Right cardiac atrium (tissue), 5 donors: ENCODE data around the gene PACS2. TPM values are rescaled to one million over a fixed set of nuclear protein-coding genes. Genes with fewer than 3 reads are reported as not detected.
A peak's percentile ranks its signal among the peaks of the same experiment; 100 is the strongest.

Source experiments
- ATAC-seq, 2 donors: fragments of 200-7000 bp; cut with Tn5 transposase; one replicate each; pipeline versions ENCODE4 v1.8.0 to v1.9.1; 2020; ENCODE audit warnings: moderate library complexity in 2 of 2, mild to moderate bottlenecking in 1 of 2
- DNase-seq, 3 donors: peaks; one replicate each; pipeline ENCODE4 v3.0.0-alpha.2; 2020
- H3K27ac ChIP-seq: one replicate; pipeline ENCODE4 v1.5.1; 2013; ENCODE audit warnings: mild to moderate bottlenecking, low read length, control low read depth, moderate library complexity
- H3K27me3 ChIP-seq: one replicate; pipeline ENCODE4 v1.6.1; 2013; ENCODE audit not compliant: control insufficient read depth, insufficient read depth
- H3K4me1 ChIP-seq: one replicate; pipeline ENCODE4 v1.6.1; 2013; ENCODE audit warnings: low read length; ENCODE audit not compliant: control insufficient read depth, insufficient read depth
- H3K4me3 ChIP-seq: one replicate; pipeline ENCODE4 v1.5.1; 2013; ENCODE audit warnings: low read length, control low read depth
- H3K9me3 ChIP-seq: one replicate; pipeline ENCODE4 v1.6.1; 2013; ENCODE audit warnings: low read length; ENCODE audit not compliant: control insufficient read depth
- WGBS: extraction: QIAGEN DNeasy Blood & Tissue Kit; methylation state at CpG from one replicate; pipeline ENCODE4 v1.1.7; 2013; 5-methylcytosine and 5-hydroxymethylcytosine counted together
- intact Hi-C, 4 donors: fragments of 100-400 bp; cut with DNase I; formaldehyde crosslinking; loops; one replicate each; pipeline versions ENCODE4 v1.11.0 to v1.14.0; 2022 to 2023
- polyA plus RNA-seq: library from polyadenylated mRNA; stranded (reverse); fragments of 200-250 nt; gene quantifications from one replicate; pipeline ENCODE4 v1.2.3, GENCODE V29; 2013
- total RNA-seq, 4 donors: library from RNA; stranded (reverse); fragmentation: NEBNext Ultra II Directional; extraction: Animal tissue kit (Norgen Biotek cat#: 25700); gene quantifications; one replicate each; pipeline ENCODE4 v1.2.1, GENCODE V29; 2021
- donor health status: healthy with polysubstance abuse.
- donor health status: DM: no; HTN: yes; CAD: no.
- donor health status: DM: no; HTN: no; CAD: no.
- donor health status: DM: no; HTN: yes; CAD: no; lungs with severe emphysema.
- donor health status: DM: yes; HTN: yes; CAD: no.

PACS2 gene
- total and polyA plus RNA-seq, 5 donors, result 50.6 to 67.0 (median 63.0) TPM

GRCh38 chr14:105420974-105421674 lies 106.6 kb downstream of the PACS2 start:
- ATAC-seq (peak; percentile 4 to 9), DNase-seq (peak in 1 of 3 donors; percentile 51)
- peak overlapping the region; percentile 94 for H3K4me3 ChIP-seq
- no peaks in the 10 kb centered on the region for H3K27me3 ChIP-seq
- peak overlapping the region; percentile 25 for H3K27ac ChIP-seq
- intact Hi-C loops, result no loop called here
- no peaks in the 10 kb centered on the region for H3K9me3 ChIP-seq
- WGBS, result 40% methylated on average over 23 of the region's 23 CpGs
- H3K4me1 ChIP-seq, result peaks cover 8% of the 10 kb centered on the region

- Histone ChIP-seq H3K4me3 (no peak overlapping the region), H3K27ac (no peak overlapping the region), H3K27me3 (no peaks in the 10 kb centered on the region), H3K9me3 (no peaks in the 10 kb centered on the region), H3K4me1 (peaks cover 8% of the 10 kb centered on the region)
- intact Hi-C loops, result no loop called here
- 58% methylated on average over 32 of the region's 32 CpGs for WGBS
- ATAC-seq, result peak; percentile 1 to 10
- DNase-seq, result peak in 1 of 3 donors; percentile 42
Observed at GRCh38 chr14:105421723-105422615, 107.4 kb downstream of the PACS2 start.

- DNase-seq (peak in 1 of 3 donors; percentile 50), ATAC-seq (no peak)
- Histone ChIP-seq H3K9me3 (no peaks in the 10 kb centered on the region), H3K4me3 (no peak overlapping the region), H3K4me1 (peaks cover 8% of the 10 kb centered on the region), H3K27ac (no peak overlapping the region), H3K27me3 (no peaks in the 10 kb centered on the region)
- WGBS, result 73% methylated on average over 21 of the region's 21 CpGs
- intact Hi-C loops, result no loop called here
Observed at GRCh38 chr14:105422695-105423487, 108.3 kb downstream of the PACS2 start.

GRCh38 chr14:105423488-105424195 lies 109.1 kb downstream of the PACS2 start:
- Histone ChIP-seq H3K27me3 (no peaks in the 10 kb centered on the region), H3K4me3 (no peak overlapping the region), H3K9me3 (no peaks in the 10 kb centered on the region), H3K4me1 (peaks cover 8% of the 10 kb centered on the region), H3K27ac (no peak overlapping the region)
- no peak for ATAC-seq
- intact Hi-C loops, result no loop called here
- DNase-seq, result peak in 1 of 3 donors; percentile 43
- WGBS, result 95% methylated on average over 21 of the region's 21 CpGs

- no peak for ATAC-seq
- peaks cover 3% of the 10 kb centered on the region for H3K4me1 ChIP-seq
Observed at GRCh38 chr14:105424861-105425260, 110.3 kb downstream of the PACS2 start.

GRCh38 chr14:105425823-105426247 lies 111.3 kb downstream of the PACS2 start:
- DNase-seq (peak in 1 of 3 donors; percentile 37), ATAC-seq (no peak)
- H3K4me3 ChIP-seq, result no peak overlapping the region
- H3K9me3 ChIP-seq, result no peaks in the 10 kb centered on the region
- H3K27me3 ChIP-seq, result no peaks in the 10 kb centered on the region
- no peak overlapping the region for H3K27ac ChIP-seq
- WGBS, result 92% methylated on average over 23 of the region's 23 CpGs
- peaks cover 12% of the 10 kb centered on the region for H3K4me1 ChIP-seq
- intact Hi-C loops, result no loop called here

More at GRCh38 chr14:105424861-105425260, 110.3 kb downstream of the PACS2 start:
- Histone ChIP-seq H3K27me3 (no peaks in the 10 kb centered on the region), H3K4me3 (no peak overlapping the region), H3K27ac (no peak overlapping the region), H3K9me3 (no peaks in the 10 kb centered on the region)
- peak in 1 of 3 donors; percentile 58 for DNase-seq
- 97% methylated on average over 12 of the region's 12 CpGs for WGBS
- intact Hi-C loops, result no loop called here

- intact Hi-C loops, result no loop called here
- H3K9me3 ChIP-seq, result no peaks in the 10 kb centered on the region
- DNase-seq (peak in 1 of 3 donors; percentile 43), ATAC-seq (no peak)
- H3K27me3 ChIP-seq, result no peaks in the 10 kb centered on the region
- H3K27ac ChIP-seq, result no peak overlapping the region
- no peak overlapping the region for H3K4me3 ChIP-seq
- H3K4me1 ChIP-seq, result peaks cover 10% of the 10 kb centered on the region
- WGBS, result 95% methylated on average over 21 of the region's 21 CpGs
Observed at GRCh38 chr14:105426416-105427130, 112.0 kb downstream of the PACS2 start.

GRCh38 chr14:105427412-105427811 lies 112.9 kb downstream of the PACS2 start:
- H3K4me1 ChIP-seq, result peaks cover 10% of the 10 kb centered on the region
- H3K9me3 ChIP-seq, result no peaks in the 10 kb centered on the region
- H3K4me3 ChIP-seq, result no peak overlapping the region
- DNase-seq (no peak), ATAC-seq (no peak)
- no peak overlapping the region for H3K27ac ChIP-seq
- H3K27me3 ChIP-seq, result no peaks in the 10 kb centered on the region
- WGBS, result 97% methylated on average over 10 of the region's 10 CpGs
- intact Hi-C loops, result no loop called here

GRCh38 chr14:105427936-105428485 lies 113.5 kb downstream of the PACS2 start:
- ATAC-seq, result no peak
- no peak overlapping the region for H3K4me3 ChIP-seq
- H3K27ac ChIP-seq, result no peak overlapping the region
- H3K9me3 ChIP-seq, result no peaks in the 10 kb centered on the region
- no peaks in the 10 kb centered on the region for H3K27me3 ChIP-seq
- peaks cover 10% of the 10 kb centered on the region for H3K4me1 ChIP-seq
- whole genome bisulfite sequencing, result 93% methylated on average over 9 of the region's 9 CpGs
- DNase-seq, result no peak
- intact Hi-C loops, result no loop called here
